Tibial nerve (tissue), 4 donors: Measurements from ENCODE around the gene BPIFB2.

Experiments
- EP300 ChIP-seq, 2 donors: sonication (generic); formaldehyde crosslinking; IDR thresholded peaks; one replicate each; pipeline ENCODE4 v1.6.1; 2017; ENCODE audit warnings: antibody characterized with exemption in 2 of 2, mild to moderate bottlenecking in 1 of 2
- POLR2A ChIP-seq, 2 donors: fragments of 450-650 bp; IDR thresholded peaks; one replicate each; pipeline ENCODE4 v1.6.1; 2017; ENCODE audit warnings: antibody characterized with exemption in 2 of 2, mild to moderate bottlenecking in 2 of 2, moderate library complexity in 2 of 2
- TF ChIP-seq, protein P1 (sequence below), 5 experiments: fragments of 200-600 bp in 3 of 5; fragments of 450-650 bp in 2 of 5; sonication (generic) in 3 of 5; IDR thresholded peaks; one replicate each; pipeline ENCODE4 v1.5.1; 2016 to 2019; ENCODE audit warnings: antibody characterized with exemption in 5 of 5, mild to moderate bottlenecking in 3 of 5, moderate library complexity in 2 of 5

DNA sequence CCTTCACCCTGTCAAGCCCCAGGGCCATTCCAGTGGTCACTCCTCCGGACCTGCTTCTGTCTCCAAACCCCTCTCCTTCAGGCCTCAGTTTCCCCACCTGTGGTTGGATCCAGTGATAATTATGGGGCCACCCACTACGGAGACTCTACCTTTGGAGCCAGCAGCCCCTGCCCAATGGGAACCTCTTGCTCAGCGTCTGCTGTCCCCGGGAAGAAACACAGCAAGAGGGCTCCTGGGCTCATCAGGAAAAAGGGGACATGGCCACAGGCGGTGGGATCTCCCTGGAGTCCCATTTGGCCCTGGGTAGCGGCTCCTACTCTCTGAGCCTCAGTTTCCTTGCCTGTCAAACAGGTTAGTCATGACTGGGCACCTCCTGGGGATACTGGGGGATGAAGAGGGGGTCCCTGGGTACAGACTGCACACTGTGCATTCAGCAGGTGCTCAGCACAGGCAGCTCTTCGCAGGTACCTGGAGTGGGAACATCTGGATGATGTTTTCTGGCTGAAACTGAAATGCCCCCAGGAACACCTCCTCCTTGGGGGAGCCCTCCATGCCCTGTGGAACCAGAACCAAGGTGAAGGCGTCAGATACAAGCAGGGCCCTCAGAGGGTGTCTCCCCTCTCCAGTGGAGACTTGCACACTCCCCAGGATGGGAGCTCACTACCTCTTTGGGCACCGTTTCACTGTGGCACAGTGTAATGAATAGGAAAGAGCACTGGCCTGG is 22.7 kb upstream of the BPIFB2 start:
- TF ChIP-seq, protein P1, sequence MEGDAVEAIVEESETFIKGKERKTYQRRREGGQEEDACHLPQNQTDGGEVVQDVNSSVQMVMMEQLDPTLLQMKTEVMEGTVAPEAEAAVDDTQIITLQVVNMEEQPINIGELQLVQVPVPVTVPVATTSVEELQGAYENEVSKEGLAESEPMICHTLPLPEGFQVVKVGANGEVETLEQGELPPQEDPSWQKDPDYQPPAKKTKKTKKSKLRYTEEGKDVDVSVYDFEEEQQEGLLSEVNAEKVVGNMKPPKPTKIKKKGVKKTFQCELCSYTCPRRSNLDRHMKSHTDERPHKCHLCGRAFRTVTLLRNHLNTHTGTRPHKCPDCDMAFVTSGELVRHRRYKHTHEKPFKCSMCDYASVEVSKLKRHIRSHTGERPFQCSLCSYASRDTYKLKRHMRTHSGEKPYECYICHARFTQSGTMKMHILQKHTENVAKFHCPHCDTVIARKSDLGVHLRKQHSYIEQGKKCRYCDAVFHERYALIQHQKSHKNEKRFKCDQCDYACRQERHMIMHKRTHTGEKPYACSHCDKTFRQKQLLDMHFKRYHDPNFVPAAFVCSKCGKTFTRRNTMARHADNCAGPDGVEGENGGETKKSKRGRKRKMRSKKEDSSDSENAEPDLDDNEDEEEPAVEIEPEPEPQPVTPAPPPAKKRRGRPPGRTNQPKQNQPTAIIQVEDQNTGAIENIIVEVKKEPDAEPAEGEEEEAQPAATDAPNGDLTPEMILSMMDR (IDR thresholded peaks at IDR 0.05), result no peak
- TF ChIP-seq POLR2A (IDR thresholded peaks at IDR 0.05) (no peak), EP300 (IDR thresholded peaks at IDR 0.05) (no peak)
